Medulla oblongata (tissue), 1 donor: ENCODE results near the gene TMCC1.
A peak's percentile ranks its signal among the peaks of the same experiment; 100 is the strongest.
"Not testable (repeated sequence)": the region's sequence is repeated elsewhere in the genome, so short reads cannot be mapped to it uniquely, and the experiment has no call there.

Source experiments
- DNase-seq: peaks from one replicate; pipeline ENCODE4 v3.0.0-alpha.2; 2015; ENCODE audit errors: extremely low spot score

TMCC1 gene

GRCh38 chr3:129893581-129894070 lies at the start of gene TMCC1:
Gene TMCC1, minus strand, starts transcription at chr3:129893711.
- DNase-seq, result peak; percentile 92

DNA sequence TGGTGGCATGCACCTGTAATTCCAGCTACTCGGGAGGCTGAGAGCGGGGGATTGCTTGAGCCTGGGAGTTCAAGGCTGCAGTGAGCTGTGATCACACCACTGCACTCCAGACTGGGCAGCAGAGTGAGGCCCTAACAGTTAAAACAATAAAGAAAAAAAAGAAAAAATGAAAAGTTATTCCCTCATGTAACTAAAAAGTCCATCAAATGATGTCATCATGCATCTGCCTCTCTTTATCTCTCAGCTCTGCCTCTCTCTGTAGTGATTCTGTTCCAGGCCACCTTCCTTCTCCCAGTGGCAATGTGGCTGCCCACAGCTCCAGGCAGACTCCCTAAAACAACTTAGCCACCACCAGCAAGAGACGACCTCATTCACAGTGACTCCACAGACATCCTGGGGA lies 49.5 kb upstream of the TMCC1 start:
- no peak for DNase-seq

GRCh38 chr3:129942296-129942695 lies 48.8 kb upstream of the TMCC1 start:
- DNase-seq, result peak; percentile 87

DNA sequence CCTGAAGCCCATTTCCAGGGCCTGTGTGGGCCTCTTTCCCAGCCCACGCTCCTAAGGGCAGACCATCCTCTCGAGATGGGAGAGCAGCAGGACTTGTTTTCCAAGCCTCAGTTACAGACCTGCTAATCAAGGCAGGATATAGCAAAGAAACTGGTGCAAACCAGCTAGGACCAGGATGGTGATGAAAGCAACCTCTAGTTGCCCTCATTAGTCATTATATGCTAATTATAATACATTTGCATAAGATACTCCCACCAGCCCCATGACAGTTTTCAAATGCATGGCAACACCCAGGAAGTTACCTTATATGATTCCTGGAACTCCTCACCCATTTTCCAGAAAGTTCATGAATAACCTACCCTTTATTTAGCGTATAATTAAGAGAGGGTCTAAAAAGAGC lies 46.6 kb upstream of the TMCC1 start:
- DNase-seq, result no peak

GRCh38 chr3:129938140-129938930 lies 44.8 kb upstream of the TMCC1 start:
- no peak for DNase-seq

GRCh38 chr3:129937717-129938116 lies 44.2 kb upstream of the TMCC1 start:
- DNase-seq, result no peak

DNA sequence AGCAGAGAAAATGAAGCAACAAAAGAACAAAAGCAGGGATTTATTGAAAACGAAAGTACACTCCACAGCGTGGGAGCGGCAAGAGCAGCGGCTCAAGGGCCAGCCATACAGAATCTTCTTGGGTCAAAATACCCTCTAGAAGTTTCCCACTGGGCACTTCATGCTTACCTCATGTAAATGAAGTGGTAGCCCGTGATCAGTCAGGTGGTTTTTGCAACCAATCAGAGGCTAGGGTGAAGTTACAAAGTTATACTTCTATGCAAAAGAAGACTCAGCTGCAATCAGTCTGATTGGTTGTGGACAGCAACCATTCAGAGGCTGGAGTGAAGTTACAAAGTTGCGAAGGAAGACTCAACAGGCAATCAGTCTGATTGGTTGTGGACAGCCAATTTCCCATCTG lies 43.2 kb upstream of the TMCC1 start:
- DNase-seq, result peak; percentile 89

- DNase-seq, result peak; percentile 60
Observed at GRCh38 chr3:129934234-129935123, 41.0 kb upstream of the TMCC1 start.

DNA sequence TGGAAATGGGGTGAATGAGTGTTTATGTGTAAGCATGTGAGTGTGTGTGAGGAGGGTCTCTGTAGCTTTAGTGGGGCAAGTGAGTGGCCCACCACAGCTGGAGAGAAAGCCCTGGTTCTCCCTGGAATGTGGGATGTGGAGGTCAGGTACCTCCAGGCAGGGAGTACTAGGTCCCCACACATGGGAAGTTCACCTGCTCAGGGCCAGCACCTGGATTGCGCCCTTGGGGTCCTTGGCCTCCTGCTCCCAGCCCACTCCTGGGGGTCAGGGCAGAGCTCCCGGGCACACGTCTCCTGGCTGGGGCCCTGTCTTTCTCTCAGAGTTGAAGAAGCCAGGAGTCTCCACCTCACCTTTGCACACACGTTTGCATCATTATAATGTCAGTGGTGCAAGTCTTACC lies 40.0 kb upstream of the TMCC1 start:
- DNase-seq, result no peak

- DNase-seq, result no peak
Observed at GRCh38 chr3:129929383-129929782, 35.9 kb upstream of the TMCC1 start.

GRCh38 chr3:129927072-129927471 lies 33.6 kb upstream of the TMCC1 start:
- no peak for DNase-seq

DNA sequence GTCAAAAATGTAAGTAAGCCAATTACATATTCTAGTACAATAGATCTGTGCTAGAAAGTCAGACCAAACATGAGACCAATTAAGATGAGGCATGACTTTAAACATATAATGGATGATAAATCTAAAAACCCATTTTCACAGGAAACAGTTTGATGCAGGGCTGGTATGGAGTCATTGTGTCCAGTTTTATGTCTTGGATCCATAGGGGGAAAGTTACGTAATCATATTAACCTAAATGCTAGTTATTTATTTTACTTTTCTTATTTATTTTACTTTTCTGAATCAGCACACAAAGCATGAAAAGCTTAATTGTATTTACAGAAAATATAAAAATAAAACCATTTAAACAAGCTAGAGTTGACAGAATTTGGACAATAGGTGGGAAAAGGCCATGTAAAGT lies 26.3 kb upstream of the TMCC1 start:
- no peak for DNase-seq

DNA sequence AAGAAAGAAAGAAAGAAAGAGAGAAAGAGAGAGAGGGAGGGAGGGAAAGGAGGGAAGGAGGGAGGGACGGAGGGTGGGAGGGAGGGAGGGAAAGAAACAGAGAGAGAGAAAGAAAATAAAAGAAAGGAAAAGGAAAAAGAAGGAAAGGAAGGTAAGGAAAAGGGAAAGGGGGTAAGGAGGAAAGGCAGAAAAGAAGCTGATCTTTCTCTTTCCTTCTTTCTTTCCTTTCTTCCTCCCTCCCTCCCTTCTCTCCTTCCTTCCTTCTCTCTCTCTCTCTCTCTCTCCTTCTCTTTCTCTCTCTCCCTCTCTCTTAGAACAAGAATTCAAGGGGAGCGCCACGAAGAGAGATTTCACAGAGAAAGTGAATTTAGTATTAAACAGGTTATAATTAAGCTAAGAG lies 25.8 kb upstream of the TMCC1 start:
- no peak for DNase-seq

DNA sequence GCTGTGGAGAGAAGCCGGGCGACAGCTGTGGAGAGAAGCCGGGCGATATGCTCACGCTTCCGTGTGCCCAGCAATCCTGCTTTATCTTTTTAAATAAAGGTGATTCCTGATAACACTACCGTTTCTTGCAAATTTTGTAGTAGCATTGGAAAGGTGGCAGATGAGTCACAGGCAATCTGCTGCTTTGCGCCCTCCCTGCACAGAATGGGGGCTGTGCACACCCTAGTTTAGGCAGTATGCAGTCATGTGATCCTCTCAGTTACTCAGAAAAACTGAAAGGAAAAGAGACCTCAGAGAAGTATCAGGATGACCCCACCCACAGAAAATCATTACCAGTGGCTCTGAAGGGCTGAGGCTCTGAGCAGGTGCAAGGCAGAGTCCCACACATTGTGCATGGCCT lies 24.9 kb upstream of the TMCC1 start:
- no peak for DNase-seq

- no peak for DNase-seq
Observed at GRCh38 chr3:129917423-129918007, 24.0 kb upstream of the TMCC1 start.

DNA sequence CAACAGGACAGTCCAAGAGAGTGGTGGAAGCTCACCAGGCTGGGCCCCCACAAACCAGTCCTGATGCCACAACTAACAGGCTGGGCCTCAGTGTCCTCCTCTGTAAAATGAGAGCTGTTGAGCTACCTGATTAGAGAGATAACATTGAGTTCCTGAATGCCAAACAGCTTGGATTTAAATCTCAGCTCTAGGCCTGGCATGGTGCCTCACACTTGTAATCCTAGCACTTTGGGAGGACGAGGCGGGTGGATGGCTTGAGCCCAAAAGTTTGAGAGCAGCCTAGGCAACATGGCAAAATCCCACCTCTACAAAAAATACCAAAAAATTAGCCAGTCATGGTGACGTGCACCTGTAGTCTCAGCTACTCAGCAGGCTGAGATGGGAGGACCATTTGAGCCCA lies 20.1 kb upstream of the TMCC1 start:
- no peak for DNase-seq

DNA sequence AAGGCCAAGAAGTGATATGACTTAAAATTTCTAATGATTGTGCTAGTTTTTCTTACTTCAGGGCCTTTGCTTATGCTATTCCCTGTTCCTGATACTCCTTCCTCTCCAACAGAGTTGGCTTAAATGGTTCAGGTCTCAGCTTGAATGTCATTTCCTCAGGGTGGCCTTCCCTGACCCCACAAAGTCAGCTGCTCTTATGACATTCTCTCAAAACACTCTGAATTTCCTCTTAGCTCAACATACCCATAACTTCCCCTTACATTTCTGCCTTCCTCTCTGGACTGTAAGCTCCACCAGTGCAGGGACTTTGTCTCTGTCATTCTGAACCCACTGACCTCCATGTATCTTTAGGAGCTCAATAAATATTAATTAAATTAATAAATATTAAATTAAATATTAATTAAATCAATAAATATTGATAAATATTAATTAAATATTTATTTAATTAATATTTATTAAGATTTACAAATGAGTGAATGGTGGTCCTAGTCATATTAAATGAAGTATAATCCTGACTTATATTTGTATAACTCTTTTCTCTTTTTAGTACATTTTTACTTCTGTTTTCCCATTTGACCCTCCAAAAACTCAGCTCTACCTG lies 17.9 kb upstream of the TMCC1 start:
- DNase-seq, result peak; percentile 68

DNA sequence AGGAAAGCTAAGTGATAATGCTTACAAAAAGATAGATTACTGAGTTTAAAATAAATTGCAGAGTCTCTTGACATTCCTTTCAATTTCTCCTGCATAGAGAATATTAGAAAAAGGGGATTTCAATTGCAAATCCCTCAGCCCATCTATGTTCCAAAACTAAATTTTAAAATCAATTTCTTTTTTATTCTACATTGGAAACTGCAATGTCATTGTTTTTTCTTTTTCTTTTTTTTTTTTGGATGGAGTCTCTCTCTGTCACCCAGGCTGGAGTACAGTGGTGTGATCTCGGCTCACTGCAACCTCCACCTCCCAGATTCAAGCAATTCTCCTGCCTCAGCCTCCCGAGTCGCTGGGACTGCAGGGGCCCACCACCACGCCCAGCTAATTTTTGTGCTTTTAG lies 15.7 kb upstream of the TMCC1 start:
- DNase-seq, result not testable (repeated sequence)

GRCh38 chr3:129908417-129908816 lies 14.9 kb upstream of the TMCC1 start:
- DNase-seq, result no peak

DNA sequence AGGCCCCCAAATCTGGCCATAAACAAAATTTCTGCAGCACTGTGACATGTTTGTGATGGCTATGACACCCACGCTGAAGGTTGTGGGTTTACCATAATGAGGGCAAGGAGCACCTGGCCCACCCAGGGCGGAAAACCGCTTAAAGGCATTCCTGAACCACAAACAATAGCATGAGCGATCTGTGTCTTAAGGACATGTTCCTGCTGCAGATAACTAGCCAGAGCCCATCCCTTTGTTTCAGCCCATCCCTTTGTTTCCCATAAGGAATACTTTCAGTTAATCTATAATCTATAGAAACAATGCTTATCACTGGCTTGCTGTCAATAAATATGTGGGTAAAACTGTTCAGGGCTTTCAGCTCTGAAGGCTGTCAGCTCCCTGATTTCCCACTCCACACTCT lies 7.8 kb upstream of the TMCC1 start:
- DNase-seq, result not testable (repeated sequence)

GRCh38 chr3:129897026-129897425 lies 3.5 kb upstream of the TMCC1 start:
- no peak for DNase-seq
